Right atrium auricular region (tissue), 2 donors: ENCODE data around the gene KIAA1958. TPM values are rescaled to one million over a fixed set of nuclear protein-coding genes. Genes with fewer than 3 reads are reported as not detected.

Experiments used
- DNase-seq: peaks from one replicate; pipeline ENCODE4 v3.0.0-alpha.2; 2019; ENCODE audit warnings: low spot score
- H3K27ac ChIP-seq, 2 donors: fragments of 200-600 bp; sonication (generic); 1 replicate in 1 of 2; 2 replicates in 1 of 2; pipeline ENCODE4 v1.5.1; 2016 to 2019
- H3K27me3 ChIP-seq, 2 donors: fragments of 200-600 bp; sonication (generic); one replicate each; pipeline versions ENCODE4 v1.5.1 to v1.6.0; 2017 to 2019
- H3K36me3 ChIP-seq: fragments of 200-600 bp; sonication (generic); one replicate; pipeline ENCODE4 v1.5.1; 2016
- H3K4me1 ChIP-seq, 2 donors: fragments of 200-600 bp; sonication (generic); one replicate each; pipeline versions ENCODE4 v1.5.1 to v1.6.0; 2017 to 2019
- H3K4me3 ChIP-seq, 2 donors: fragments of 200-600 bp; sonication (generic); 1 replicate in 1 of 2; 2 replicates in 1 of 2; pipeline ENCODE4 v1.5.1; 2017 to 2019; ENCODE audit warnings: mild to moderate bottlenecking in 1 of 2, moderate library complexity in 1 of 2
- H3K9me3 ChIP-seq, 2 donors: fragments of 200-600 bp; sonication (generic); one replicate each; pipeline ENCODE4 v1.5.1; 2019
- total RNA-seq, 2 donors: library from RNA; depleted of rRNA; stranded (reverse); fragments of >200 nt; gene quantifications; one replicate each; pipeline ENCODE4 v1.1.0, GENCODE V29; 2016
- TF ChIP-seq, protein P1 (sequence below), 2 donors: fragments of 200-600 bp; sonication (generic); IDR thresholded peaks; one replicate each; pipeline ENCODE4 v1.5.1; 2019; ENCODE audit warnings: antibody characterized with exemption in 2 of 2

The KIAA1958 gene
- total RNA-seq, 2 donors from 2014 or later: 1.9 to 4.1 TPM

DNA sequence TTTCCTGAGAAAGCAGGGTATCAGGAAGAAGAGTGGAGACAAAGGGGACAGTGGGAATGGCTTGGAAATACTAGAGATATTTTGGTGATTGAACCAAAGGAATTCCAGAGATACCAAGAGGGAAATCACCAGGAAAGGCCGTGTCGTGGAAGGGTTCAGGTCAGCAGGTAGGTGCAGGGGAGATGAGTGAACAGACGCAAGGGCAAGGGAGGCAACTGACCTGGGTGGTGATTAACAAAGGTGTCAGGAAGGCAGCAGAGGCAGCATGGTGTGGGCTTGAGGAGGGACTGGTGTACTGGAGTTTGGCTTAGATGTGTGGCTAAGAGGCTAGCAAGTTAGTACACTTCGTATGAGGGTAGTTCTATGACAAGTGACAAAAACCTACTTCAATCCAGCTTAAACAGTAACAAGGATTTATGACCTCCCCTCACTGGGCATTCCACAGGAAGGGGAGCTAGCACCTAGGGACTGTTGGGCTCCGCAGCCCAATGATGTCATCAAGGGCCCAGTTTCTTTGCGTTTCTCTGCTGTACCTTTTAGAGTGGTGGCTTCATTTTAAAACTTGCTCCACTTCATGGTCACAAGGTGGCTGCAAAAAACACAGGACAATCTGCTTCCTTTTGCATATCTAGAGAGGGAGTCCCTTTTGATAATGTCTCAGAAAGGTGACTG, 194.2 kb downstream of the KIAA1958 start:
- H3K4me1 ChIP-seq: no peaks in the 10 kb centered on the region
- DNase-seq: no peak

GRCh38 chr9:112689161-112689740, 202.6 kb downstream of the KIAA1958 start:
- Histone ChIP-seq H3K27ac (no peak overlapping the region), H3K27me3 (no peaks in the 10 kb centered on the region), H3K36me3 (peaks cover 30% of the 10 kb centered on the region), H3K4me3 (no peak overlapping the region), H3K9me3 (no peaks in the 10 kb centered on the region), H3K4me1 (no peaks in the 10 kb centered on the region)
- no peak for DNase-seq
- TF ChIP-seq, protein P1, sequence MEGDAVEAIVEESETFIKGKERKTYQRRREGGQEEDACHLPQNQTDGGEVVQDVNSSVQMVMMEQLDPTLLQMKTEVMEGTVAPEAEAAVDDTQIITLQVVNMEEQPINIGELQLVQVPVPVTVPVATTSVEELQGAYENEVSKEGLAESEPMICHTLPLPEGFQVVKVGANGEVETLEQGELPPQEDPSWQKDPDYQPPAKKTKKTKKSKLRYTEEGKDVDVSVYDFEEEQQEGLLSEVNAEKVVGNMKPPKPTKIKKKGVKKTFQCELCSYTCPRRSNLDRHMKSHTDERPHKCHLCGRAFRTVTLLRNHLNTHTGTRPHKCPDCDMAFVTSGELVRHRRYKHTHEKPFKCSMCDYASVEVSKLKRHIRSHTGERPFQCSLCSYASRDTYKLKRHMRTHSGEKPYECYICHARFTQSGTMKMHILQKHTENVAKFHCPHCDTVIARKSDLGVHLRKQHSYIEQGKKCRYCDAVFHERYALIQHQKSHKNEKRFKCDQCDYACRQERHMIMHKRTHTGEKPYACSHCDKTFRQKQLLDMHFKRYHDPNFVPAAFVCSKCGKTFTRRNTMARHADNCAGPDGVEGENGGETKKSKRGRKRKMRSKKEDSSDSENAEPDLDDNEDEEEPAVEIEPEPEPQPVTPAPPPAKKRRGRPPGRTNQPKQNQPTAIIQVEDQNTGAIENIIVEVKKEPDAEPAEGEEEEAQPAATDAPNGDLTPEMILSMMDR (IDR thresholded peaks at IDR 0.05): no peak

More for the DNA sequence above, 194.2 kb downstream of the KIAA1958 start:
- H3K4me3 ChIP-seq: no peak overlapping the region
- peaks cover 0 to 24% of the 10 kb centered on the region in 2 donors for H3K9me3 ChIP-seq
- TF ChIP-seq, protein P1 (IDR thresholded peaks at IDR 0.05): no peak
- no peak overlapping the region for H3K27ac ChIP-seq
- H3K27me3 ChIP-seq: no peaks in the 10 kb centered on the region
- no peaks in the 10 kb centered on the region for H3K36me3 ChIP-seq

DNA sequence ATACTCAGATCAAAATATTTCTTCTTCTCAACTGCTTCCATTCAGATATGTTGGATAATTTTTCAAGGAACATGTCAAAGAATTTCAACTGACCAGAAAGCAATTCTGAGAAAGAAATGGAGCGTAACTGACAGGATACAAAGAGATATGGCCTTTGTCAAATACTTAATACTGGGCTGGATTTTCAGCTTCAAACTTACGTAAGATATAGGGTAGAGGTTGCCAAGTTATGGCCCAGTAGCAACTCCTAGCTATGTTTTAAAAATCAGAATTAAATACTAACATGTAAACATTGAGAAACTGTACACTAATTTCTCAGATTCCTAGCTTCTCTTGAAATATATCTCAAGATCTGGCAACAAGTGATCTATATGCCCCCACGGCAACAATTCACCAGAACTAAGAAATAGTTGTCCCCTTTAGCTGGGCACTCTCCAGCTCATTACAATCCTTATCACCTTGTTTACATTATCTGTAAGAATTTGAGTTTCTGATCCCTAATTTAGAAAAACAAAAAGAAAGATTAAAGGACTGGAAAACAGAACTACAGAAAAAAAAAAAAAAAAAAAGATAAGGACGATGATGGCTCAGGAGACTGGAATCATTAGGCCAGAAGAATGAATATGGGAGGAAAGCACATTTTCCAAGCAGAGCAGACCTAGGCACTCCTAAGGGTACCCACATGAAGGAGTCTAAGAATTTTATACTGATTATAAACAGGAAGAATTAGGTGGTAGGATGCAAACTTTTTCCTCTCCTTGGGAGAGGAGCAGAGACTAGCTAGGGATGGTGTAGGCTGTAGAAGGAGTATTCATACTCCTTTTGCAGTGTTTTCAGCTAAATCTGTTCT, 208.3 kb downstream of the KIAA1958 start:
- H3K4me1 ChIP-seq: no peaks in the 10 kb centered on the region
- peaks cover 21% of the 10 kb centered on the region for H3K36me3 ChIP-seq
- no peak overlapping the region for H3K4me3 ChIP-seq
- H3K27me3 ChIP-seq: no peaks in the 10 kb centered on the region
- no peaks in the 10 kb centered on the region for H3K9me3 ChIP-seq
- TF ChIP-seq, protein P1 (IDR thresholded peaks at IDR 0.05): no peak
- DNase-seq: no peak
- H3K27ac ChIP-seq: no peak overlapping the region

- no peaks in the 10 kb centered on the region for H3K27me3 ChIP-seq
- TF ChIP-seq, protein P1 (IDR thresholded peaks at IDR 0.05): no peak
- H3K27ac ChIP-seq: no peak overlapping the region
- H3K4me1 ChIP-seq: no peaks in the 10 kb centered on the region
- H3K4me3 ChIP-seq: no peak overlapping the region
- H3K36me3 ChIP-seq: peaks cover 20% of the 10 kb centered on the region
- no peaks in the 10 kb centered on the region for H3K9me3 ChIP-seq
- no peak for DNase-seq
Observed at GRCh38 chr9:112696461-112696860, 209.8 kb downstream of the KIAA1958 start.

GRCh38 chr9:112699230-112699629, 212.6 kb downstream of the KIAA1958 start:
- DNase-seq: no peak
- Histone ChIP-seq H3K36me3 (peaks cover 9% of the 10 kb centered on the region), H3K9me3 (no peaks in the 10 kb centered on the region), H3K4me1 (no peaks in the 10 kb centered on the region), H3K27me3 (no peaks in the 10 kb centered on the region), H3K27ac (no peak overlapping the region), H3K4me3 (no peak overlapping the region)
- TF ChIP-seq, protein P1 (IDR thresholded peaks at IDR 0.05): no peak
